GM19468 (cell line): ENCODE data around the gene MAPK12.

Experiments
- ATAC-seq: cut with Tn5 transposase; IDR thresholded peaks from one replicate; pipeline ENCODE4 v1.9.1; 2021; ENCODE audit warnings: mild to moderate bottlenecking, moderate library complexity, moderate number of reproducible peaks; ENCODE audit not compliant: unreplicated experiment; ENCODE audit errors: extremely low read depth

The MAPK12 gene

GRCh38 chr22:50300620-50301257, 39.3 kb upstream of the MAPK12 start:
- no peak for ATAC-seq

DNA sequence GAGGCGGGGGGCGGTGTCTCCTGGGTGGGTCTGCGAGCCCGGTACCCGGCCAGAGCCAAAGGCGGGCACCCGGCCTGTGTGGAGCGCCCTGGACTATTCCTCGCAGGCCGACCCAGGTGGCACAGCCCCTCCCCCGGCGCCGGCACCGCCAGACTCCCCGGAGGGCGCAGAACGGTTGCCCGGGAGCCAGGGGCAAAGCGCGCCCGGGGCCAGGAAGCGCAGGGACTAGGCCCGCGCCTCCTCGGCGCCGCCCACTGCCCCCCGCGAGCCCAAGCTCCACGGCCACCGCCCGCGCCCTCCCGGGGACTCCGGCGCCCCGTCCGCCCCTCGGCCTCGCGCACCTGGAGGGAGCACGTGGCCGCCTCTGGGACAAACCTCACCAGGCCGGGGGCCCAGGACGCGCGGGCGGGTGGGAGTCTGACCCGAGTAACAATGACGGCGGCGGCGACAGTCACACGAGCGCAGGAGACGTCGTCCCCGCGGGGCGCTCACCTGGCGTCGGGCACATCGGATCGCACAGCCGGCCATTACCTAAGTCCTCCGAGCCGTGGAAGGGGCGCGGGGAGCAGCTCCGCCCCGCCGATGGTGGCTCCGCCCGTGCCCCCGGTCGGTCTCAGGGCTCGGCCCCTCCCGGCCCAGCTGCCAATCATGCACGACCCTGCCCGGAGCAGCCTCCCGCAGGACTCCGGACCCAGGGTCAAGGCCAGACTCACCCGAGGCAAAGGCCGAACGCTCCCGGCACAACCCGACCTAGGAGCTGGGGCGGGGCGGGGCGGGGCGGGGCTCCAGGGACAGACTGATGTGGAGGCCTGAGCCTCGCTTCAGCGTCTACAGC, 38.5 kb upstream of the MAPK12 start:
- no peak for ATAC-seq

- ATAC-seq, result no peak
Observed at GRCh38 chr22:50298937-50299784, 37.7 kb upstream of the MAPK12 start.

- no peak for ATAC-seq
Observed at GRCh38 chr22:50298266-50298637, 36.8 kb upstream of the MAPK12 start.

- no peak for ATAC-seq
Observed at GRCh38 chr22:50297510-50298265, 36.2 kb upstream of the MAPK12 start.

DNA sequence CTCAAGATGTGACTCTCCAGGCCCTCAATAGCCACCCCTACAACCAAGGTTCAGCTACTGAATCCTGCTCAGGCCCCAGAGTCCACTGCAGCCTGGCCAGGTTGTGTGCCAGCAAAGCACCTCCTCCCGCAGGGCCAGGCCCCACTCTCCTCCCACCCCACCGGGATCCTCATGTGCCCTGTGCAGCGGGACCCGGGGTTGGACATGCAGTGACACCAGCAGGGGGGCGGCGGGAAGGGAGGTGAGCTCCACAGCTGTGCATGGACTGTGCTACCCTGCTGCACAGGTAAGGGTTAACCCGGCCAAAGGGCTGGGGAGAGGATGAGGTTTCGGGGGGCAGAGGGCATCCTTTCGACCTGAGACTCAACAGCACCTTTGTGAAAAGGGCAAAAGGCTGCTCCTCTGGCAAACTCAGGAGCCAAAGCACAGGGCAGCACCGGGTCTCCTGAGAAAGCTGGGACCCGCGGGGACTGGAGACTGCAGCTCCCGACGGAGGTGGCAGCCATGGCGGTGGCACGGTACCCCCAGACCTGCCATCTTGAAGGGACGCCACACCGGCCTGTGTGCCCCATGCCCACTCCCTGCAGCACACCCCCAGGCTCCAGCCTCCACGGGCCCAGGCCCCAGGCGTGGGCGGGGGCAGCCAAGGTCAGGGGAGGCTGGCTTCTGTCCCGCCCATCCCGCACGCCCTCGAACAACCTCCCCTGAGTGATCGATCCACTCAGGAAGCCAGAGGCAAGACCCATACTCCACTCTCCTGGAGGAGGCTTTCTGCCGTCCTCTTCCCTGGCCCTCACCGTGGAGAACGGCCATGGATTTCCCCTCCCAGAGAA, 35.4 kb upstream of the MAPK12 start:
- ATAC-seq, result no peak

GRCh38 chr22:50294319-50294656, 32.8 kb upstream of the MAPK12 start:
- no peak for ATAC-seq

DNA sequence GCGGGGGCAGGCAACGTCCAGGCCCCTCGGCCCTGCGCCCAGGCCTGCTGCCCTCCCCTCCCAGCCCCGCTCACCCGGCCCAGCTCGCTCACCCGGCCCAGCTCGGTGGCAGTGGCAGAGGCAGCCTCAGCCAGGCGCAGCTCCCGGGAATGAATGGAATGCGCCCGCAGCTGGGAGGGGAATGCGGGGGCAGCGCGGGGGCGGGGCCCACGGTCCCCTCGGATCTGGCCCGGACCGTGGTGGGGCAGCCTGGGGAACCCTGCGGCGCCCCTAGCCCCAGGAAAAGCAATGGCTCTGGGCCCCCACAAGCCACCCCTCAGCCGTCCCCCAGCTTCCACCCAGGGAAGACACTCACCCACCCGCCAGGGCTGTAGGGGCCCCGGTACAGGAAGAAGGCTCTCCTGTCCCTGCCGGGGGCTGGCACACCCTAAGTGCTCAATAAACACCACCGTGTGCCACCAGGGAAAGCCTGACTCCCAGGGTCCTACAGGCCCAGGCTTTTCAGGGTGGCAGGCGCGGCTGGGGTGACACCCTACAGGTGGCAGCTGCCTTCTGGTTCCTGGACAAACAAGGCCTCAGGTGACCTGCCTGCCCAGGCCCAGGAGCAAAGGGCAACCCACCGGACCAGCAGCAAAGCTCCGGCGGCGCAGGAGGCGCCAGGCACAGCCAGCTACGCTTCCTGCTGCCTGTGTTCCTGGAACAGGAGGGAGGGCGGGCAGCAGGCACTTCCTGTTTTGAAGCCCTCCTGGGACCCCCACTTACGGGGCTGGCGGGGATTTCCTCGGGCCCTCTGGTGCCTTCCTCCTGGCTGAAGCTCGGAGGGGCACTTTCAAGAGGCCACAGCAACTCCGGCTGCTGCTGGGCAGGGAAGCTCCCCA, 32.2 kb upstream of the MAPK12 start:
- ATAC-seq, result no peak

- no peak for ATAC-seq
Observed at GRCh38 chr22:50292643-50293440, 31.4 kb upstream of the MAPK12 start.

DNA sequence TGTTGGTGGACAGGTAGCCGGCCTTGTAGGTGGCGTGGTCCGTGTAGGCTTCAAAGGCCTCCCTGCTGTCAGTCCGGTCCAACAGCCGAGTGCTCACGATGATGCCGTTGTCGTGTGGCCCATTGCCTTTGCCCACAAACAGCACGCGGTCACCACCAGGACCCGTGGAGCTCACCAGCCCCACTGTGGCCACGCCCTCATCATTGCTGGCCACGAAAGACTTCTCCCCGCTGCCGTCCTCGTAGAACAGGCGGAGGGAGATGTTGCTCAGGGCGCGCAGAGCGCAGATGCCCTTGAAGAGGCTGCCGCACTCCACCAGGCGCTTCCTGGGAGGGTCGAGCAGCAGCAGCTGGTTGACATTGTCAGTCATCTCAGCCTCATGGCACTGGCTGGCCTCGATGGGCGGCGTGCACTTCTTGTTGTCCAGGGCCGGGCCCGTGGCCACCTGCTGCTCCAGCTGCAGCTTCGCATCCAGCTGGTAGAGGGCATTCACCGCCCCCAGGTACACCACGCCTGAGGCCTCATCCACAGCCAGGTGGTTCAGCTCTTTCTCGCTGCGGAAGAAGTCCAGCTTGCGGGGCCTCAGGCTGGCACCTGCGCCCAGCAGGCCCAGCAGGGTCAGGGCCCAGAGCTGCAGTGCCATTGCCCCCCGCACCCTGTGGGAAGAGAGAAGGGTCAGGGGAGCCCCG, 28.6 kb upstream of the MAPK12 start:
- ATAC-seq, result no peak

DNA sequence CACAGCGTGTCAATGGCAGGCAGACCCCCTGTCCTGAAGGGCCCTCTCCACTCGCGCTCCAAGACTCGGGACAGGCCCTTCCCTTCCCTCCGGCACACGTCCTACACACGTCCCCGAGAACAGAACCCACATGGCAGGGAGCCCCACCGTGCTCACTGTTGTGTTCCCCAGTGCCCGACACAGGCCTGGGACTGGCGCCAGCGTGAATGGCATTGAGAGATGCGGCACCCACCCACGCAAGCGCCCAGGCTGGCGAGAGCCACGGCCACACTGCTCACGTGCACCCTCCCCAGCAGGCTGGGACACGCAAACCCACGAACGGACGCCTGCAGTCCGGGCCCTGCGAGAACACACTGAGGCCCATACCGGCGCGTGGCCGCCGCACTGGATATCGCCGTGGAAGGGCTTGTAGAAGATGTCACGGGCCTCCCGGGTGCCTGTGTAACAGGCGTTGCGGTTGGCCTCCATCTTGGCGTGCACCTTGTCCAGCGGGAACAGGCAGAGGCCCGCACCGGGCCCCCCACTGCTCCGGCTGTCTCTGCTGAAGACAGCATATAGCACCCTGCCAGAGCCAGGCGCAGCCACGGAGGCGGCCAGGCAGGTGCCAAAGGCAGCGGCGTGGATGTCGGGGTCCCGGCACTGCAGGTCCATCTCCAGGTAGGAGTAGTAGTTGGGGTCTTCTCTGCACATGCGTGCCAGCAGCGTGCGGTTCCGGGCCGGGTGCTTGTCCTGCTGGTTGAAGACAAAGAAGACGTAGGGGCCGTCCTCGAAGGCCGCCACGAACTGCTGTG, 27.9 kb upstream of the MAPK12 start:
- no peak for ATAC-seq

- ATAC-seq, result no peak
Observed at GRCh38 chr22:50287731-50288130, 26.2 kb upstream of the MAPK12 start.

DNA sequence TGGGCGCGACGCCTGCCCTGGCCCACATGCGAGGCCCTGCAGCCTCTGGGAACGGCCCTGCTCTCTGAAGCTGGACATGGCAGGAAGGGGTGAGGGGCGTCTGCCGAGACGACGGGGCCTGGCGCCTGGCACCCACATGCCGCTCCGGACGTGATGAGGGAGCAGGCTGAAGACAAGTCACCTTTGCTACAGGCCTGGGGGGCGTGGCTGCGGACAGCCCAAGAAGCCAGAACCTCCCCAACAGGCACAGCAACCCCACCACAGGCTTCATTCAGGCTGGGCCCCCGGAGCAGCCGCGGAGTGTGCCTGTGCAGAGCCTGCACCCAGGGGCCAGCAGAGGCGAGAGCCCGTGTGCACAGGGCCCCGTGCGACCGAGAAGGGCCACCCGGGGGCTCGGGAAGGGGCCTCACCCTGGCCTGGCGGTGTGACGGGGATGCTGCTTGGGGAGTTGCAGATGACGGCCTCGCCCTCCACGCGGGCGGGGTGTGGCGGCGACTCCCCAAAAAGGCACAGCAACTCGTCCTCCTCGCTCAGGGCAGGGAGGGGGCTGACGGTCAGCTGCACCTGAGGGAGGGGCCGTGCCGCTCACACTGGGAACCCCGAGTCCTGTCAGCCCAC, 25.3 kb upstream of the MAPK12 start:
- no peak for ATAC-seq

DNA sequence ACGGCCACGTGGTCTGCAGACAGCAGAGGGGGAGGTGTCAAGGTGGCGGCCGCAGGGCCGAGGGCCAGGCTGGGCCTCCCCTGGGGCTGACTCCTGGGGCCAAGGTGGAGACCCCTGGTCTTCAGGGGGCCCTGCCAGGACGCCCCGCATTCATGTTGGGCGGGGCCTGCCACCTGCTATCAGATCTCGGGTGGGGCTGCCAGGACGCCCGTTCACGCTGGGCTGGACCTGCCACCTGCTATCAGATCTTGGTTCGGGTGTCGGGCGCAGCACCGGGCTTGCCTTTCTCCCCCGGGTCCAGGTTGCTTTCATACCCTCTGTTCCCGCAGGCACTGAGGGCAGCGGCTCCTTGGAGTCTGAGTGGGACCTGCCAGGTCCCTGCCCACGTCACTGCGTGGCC, 24.8 kb upstream of the MAPK12 start:
- no peak for ATAC-seq

- ATAC-seq, result no peak
Observed at GRCh38 chr22:50285568-50286229, 24.2 kb upstream of the MAPK12 start.

DNA sequence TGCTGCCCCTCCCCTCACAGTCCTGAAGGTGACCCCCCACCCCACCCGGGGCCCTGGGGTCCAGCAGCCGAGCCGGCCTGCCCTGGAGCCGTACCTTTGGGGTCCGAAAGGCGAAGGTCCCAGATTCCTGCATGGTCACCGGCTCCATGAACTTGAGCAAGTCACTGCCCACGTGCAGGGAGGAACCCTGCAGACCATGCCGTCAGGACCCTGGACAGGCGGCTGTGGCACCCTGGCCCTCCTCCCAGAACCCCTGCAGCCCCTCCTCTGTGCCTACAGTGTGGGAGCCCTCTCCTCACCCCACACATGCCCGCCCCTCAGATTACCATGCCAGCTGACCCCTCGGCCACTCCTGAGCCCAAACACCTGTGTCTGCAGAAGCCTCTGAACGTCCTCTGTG, 23.0 kb upstream of the MAPK12 start:
- no peak for ATAC-seq
